Measurements from ENCODE around the gene ASTN1.

The ASTN1 gene

GRCh38 chr1:177024623-177025022 lies 139.9 kb downstream of the ASTN1 start:
- DNase-seq = no peak

- no peak for DNase-seq
Measured at GRCh38 chr1:177023726-177024125, 140.8 kb downstream of the ASTN1 start.

GRCh38 chr1:177023249-177023648 lies 141.3 kb downstream of the ASTN1 start:
- no peak for DNase-seq

GRCh38 chr1:177021687-177022086 lies 142.8 kb downstream of the ASTN1 start:
- no peak for DNase-seq

- no peak for DNase-seq
Measured at GRCh38 chr1:177020851-177021589, 143.5 kb downstream of the ASTN1 start.

GRCh38 chr1:177017287-177017852 lies 147.1 kb downstream of the ASTN1 start:
- DNase-seq = no peak

- DNase-seq = no peak
Measured at GRCh38 chr1:177014325-177014724, 150.2 kb downstream of the ASTN1 start.

- no peak for DNase-seq
Measured at GRCh38 chr1:177012342-177012925, 152.1 kb downstream of the ASTN1 start.

- DNase-seq = no peak
Measured at GRCh38 chr1:177011508-177011907, 153.0 kb downstream of the ASTN1 start.

GRCh38 chr1:177010211-177010825 lies 154.2 kb downstream of the ASTN1 start:
- no peak for DNase-seq

GRCh38 chr1:177008653-177009052 lies 155.9 kb downstream of the ASTN1 start:
- DNase-seq = no peak

- DNase-seq = no peak
Measured at GRCh38 chr1:177007437-177008161, 156.9 kb downstream of the ASTN1 start.

- DNase-seq = no peak
Measured at GRCh38 chr1:177002891-177003290, 161.6 kb downstream of the ASTN1 start.

GRCh38 chr1:177001556-177001955 lies 163.0 kb downstream of the ASTN1 start:
- DNase-seq = no peak

- DNase-seq = no peak
Measured at GRCh38 chr1:176998183-176998795, 166.2 kb downstream of the ASTN1 start.

- no peak for DNase-seq
Measured at GRCh38 chr1:176996456-176997090, 167.9 kb downstream of the ASTN1 start.

GRCh38 chr1:176994931-176995596 lies 169.4 kb downstream of the ASTN1 start:
- DNase-seq = no peak

GRCh38 chr1:176993587-176993986 lies 170.9 kb downstream of the ASTN1 start:
- DNase-seq = no peak

GRCh38 chr1:176989754-176990153 lies 174.8 kb downstream of the ASTN1 start:
- peak; percentile 44 for DNase-seq

GRCh38 chr1:176989023-176989422 lies 175.5 kb downstream of the ASTN1 start:
- no peak for DNase-seq

- no peak for DNase-seq
Measured at GRCh38 chr1:176987016-176987415, 177.5 kb downstream of the ASTN1 start.

- no peak for DNase-seq
Measured at GRCh38 chr1:176983731-176984130, 180.8 kb downstream of the ASTN1 start.

Measured in midbrain (tissue), 1 donor.